Fibroblast of skin of scalp (primary cell): ENCODE measurements around the gene PPP4R3B.
"Not testable (repeated sequence)": the region's sequence is repeated elsewhere in the genome, so short reads cannot be mapped to it uniquely, and the experiment has no call there.

ENCODE experiments used
- DNase-seq: peaks from one replicate; pipeline ENCODE4 v3.0.0-alpha.2; 2013

Gene PPP4R3B

DNA sequence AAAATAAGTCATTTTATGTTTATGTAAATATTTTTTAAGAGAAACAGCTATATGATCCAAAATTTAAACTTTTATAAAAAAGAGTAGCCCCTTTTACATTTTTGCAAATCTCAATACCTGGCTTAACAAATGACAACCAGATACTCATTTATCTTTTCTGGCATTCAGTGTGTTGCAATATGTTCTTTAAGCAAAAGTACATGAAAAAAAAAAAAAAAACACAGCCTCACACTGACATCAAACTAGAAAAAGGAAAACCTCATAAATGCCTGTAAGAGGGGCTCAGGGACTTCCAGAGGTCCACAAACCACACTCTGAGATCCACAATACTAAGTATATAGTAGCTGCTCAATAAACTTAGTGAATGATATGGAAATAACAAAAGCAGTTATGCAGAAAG is 21.9 kb downstream of the PPP4R3B start:
- no peak for DNase-seq

DNA sequence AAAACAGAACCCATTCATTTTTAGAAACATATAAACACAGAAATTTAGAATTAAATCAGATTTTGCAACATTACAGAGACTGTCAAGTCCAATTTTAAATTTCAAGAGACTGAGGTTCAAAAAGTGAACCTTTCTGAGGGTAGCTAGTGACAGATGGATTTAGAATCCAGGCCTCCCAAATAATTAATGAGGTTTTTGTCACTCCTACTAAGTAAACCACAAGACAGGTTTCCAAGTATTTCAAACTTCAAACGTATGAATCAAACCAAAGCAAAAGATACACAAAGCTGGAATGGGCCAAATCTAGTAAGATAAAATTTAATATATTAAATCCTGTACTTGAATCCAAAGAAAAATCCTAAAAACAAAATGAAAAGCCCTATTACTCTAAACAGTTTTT is 25.3 kb downstream of the PPP4R3B start:
- no peak for DNase-seq

DNA sequence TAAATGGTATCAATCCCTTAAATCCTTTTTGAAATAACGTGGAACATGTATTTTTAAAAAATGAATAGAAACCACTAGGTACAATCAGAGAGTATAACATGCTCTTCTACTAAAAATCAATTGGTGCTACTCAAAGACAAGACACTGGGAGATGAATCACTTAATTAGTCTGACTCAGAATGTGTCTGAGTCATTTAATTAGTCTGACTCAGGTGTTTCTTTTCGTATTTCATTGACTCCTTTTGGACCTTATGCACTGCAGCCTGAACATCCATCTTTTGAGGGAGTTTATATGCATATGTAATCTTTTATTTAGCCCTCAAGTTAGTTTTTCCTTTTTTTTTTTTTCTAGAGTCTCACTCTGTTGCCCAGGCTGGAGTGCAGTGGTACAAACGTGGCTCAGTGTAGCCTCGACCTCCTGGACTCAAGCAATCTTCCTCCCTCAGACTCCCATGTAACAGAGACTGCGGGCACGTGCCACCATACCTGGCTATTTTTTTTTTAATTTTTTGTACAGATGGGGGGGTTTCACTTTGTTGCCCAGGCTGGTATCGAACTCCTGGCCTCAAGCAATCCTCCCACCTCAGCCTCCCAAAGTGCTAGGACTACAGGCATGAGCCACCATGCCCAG is 26.5 kb downstream of the PPP4R3B start:
- peak; percentile 47 for DNase-seq

DNA sequence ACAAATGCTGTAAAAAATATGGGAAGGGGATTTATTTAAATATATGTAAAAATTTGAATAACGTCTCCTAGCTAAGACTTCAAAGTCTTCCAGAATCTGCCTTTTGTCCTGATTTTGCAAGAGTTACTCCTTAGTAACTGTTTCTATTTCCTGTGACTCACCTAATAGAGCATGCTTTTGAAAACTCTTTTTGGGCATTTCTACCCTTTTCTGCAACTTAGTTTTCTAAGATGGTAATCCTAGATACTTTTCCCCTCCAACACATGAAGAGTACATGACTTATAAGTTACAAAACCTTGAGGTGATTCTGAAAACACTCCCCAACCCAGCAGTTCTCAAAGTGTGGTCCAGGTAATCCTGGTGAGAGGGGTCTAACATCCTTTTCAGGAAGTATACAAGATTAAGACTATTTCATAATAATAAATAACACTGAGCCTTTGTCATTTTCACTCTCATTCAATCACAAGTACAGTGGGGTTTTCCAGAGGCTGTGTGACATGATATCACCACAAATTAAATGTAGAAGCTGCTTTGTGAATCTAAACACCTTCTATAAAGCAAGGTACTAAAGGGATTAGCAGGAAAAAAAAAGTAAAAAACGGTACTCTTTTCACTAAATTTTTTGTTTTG is 31.9 kb downstream of the PPP4R3B start:
- DNase-seq: peak; percentile 18

DNA sequence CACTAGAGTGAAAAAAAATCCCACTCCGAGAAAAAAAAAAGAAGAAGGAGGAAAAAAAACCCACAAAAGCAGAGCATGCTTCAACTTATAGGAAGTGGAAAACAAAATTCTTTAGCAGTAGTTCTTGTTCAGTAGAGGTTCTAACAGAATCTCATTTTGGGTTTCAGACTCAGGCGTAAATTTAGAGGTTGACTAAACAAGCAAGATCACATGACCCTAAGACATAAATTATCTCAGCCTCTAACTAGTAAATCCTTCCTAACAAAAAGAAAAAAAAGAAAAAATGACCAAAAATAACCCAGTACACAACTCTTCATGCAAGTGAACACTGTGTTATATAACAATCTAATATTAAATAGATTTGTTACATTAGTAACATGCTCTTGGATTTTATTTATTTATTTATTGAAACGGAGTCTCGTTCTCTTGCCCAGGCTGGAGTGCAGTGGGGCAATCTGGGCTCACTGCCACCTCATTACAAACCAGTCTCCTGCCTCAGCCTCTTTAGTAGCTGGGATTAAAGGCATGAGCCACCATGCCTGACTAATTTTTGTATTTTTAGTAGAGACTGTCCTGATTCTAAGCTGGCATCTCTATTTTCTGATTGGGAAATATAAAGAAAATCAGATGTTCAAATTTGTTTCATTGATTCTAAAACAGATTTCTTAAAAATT is 35.4 kb downstream of the PPP4R3B start:
- no peak for DNase-seq

DNA sequence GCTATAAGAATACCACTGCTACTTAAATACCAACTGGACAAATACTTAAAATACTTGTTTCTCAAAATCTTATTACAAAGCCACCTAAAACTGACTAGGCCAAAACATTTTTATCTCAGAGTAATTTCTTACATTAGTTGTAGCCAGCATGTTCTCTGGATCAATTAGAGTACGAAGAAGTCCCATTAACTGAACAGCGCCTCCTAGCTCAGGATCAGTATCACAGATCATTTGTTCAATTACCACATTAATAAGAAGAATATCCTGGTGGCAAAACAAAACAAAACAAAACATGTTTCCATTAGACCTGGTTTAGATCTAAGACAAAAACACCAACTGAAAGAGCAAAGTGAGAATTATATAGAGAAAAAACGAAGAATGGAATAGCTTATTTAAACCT is 36.0 kb downstream of the PPP4R3B start:
- DNase-seq: peak; percentile 8

DNA sequence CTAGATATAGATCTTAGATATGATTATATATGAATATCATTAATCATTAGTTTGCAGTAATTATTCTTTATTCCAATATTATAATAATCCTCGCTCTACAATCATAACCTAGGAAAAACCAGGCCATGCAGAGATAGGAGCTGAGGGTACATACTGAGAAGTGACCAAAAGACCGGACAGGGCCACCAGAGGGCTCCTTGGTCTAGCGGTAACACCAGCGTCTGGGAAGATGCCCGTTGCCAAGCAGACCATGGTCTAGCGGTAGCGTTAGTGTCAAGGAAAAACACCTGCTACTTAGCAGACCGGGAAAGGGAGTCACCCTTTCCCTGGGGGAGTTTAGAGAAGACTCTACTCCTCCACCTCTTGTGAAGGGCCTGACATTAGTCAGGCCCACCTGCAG is 48.4 kb downstream of the PPP4R3B start:
- not testable (repeated sequence) for DNase-seq

DNA sequence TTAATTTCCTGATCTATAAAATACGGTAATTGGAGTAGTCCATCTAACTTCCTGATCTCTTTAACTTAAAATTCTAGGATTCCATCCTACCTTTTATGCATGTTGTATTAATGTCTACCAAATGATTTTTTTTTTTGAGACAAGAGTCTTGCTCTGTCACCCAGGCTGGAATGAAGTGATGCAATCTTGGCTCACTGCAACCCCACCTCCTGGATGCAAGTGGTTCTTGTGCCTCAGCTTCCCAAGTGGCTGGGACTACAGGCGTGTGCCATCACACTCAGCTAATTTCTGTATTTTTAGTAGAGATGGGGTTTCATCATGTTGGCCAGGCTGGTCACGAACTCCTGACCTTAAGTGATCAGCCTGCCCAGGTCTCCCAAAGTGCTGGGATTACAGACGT is 50.1 kb downstream of the PPP4R3B start:
- DNase-seq: peak; percentile 11

DNA sequence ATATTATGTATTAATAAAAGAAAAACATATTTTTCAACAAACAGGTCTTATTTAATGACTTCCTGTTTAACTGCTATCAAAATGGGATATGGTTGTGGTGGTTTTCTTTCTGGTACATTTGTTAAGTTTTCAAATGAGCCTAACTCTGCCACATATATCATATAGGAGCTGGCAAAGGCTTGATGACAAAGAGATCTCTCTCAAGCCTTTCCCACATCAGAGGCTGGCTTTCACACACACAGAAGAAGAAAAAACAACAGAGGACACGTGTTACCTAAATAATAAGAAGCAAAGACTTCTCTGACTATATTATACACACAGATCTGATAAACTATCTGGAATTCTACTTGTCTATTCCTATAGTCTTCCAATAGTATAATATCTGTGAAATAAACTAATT is 51.8 kb downstream of the PPP4R3B start:
- no peak for DNase-seq

DNA sequence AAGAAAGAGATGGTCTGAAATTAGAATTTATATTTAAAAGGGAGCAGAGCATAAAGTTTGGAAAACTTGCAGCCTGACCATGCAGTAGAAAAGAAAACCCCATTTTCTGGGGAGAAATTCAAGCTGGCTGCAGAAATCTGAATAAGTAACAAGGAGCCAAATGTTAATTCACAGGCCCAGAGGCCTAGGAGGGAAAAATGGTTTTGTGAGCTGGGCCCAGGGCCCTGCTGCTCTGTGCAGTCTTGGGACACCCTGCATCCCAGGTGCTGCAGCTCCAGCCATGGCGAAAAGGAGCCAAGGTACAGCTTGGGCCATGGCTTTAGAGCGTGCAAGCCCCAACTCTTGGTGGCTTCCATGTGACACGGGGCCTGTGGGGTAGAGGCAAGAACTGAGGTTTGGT is 56.6 kb downstream of the PPP4R3B start:
- DNase-seq: no peak

DNA sequence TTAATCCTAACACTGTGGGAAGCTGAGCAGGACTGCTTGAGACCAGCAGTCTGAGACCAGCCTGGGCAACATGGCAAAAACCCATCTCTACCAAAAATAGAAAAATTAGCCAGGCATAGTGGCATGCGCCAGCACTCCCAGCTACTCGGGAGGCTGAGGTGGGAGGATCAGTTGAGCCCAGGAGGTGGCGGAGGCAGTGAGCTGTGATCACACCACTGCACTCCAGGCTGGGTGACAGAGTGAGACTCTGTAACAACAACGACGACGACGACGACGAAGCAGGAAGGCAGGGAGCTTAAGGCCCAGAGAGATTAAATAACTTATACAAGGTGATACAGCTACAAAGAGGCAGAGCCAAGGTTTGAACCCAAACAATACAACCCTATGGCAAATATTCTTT is 60.6 kb downstream of the PPP4R3B start:
- DNase-seq: no peak

DNA sequence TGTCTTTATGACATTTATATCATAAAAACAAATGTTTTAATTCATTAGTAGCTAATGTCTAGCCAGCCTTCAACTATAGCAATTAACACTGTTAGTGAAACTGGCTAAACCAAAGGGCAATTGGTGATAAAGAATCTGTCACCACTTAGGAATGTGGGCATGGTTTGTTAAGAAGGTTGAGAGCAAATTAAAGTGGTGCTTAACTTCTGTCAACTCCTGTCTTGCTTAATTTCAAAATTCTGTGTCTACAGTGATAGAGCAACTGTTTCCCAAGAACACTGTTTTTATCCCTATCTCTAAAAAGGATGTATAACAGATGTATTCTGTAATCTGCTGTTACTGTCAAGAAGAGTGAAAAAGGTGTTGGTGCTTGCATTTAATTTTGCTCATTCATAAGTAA is 61.4 kb downstream of the PPP4R3B start:
- peak; percentile 11 for DNase-seq

DNA sequence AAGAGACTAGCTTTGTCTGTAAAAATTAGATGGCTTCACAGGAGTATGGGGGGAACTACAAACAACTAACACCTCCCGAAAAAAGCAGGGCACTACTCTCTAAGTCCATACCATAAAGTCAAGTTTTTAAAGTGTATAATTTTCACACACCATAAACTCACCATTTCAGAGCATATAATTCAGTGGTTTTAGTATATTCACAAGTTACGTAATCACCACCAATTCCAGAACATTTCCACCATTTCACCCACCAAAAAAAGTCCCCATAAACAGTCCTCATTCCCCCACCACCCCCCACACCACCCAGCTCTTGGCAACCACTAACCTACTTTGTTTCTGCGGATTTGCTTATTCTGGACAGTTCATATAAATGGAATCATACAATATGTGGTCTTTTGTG is 64.1 kb downstream of the PPP4R3B start:
- no peak for DNase-seq

DNA sequence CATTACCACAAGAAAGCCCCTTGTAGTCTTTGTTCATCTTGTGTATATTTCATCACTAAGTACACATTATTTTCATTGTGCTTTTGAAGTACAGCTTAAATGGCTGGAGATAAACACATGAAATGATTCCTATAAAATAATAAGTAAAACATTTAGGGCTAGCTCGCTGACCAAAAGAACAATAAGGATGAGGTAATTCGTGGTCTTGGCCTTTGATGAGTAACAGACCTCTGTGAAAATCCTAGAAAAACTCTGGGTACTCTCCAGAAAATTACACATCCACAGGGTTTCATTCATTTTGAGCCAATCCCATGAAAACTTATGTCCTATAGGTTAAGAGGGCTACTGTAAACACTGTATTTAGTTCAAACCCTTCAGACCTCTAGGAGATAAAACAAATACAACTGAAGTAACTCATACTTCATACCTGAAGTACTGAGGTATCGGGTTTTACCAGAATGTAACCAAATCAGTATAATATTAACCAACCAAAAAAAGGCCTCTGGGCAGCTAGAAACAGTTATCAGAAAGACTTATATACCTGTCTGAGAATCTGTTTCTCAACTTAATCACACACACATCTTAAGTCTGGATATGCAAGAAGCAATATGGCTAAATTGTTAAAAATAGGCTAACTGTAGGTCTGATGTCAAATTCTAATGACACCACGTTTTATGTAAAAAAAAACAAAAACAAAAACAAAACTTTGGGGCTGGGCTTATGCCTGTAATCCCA is 66.9 kb downstream of the PPP4R3B start:
- DNase-seq: peak; percentile 60

DNA sequence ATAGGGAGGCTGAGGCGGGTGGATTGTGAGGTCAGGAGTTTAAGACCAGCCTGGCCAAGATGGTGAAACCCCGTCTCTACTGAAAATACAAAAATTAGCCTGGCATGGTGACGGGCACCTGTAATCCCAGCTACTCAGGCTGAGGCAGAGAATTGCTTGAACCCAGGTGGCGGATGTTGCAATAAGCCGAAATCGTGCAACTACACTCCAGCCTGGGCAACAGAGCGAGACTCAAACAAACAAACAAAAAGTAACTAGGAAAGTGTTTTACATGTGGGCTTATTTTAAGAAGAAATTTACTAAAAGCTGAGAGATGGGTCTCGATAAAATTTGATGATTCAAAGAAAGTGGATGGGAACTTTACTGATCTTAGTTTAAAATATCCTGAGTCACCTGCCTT is 69.7 kb downstream of the PPP4R3B start:
- DNase-seq: not testable (repeated sequence)

DNA sequence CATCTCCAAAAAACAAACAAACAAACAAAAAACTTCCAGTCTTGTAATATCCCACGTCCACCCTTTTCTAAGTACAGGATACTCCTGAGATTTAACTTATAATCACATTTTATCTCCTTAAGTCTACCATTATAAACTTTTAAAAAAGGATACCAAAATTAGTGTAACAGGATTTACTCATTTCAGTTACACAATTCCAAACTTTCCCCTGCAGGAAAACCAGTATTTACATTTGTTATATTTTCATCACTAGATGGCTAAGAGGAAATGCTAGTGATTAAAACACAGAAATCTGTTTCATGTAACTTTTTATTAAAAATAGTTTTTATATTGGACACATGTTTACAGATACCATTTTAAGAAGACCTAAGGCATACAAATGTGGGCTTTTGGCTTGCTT is 70.4 kb downstream of the PPP4R3B start:
- DNase-seq: no peak

DNA sequence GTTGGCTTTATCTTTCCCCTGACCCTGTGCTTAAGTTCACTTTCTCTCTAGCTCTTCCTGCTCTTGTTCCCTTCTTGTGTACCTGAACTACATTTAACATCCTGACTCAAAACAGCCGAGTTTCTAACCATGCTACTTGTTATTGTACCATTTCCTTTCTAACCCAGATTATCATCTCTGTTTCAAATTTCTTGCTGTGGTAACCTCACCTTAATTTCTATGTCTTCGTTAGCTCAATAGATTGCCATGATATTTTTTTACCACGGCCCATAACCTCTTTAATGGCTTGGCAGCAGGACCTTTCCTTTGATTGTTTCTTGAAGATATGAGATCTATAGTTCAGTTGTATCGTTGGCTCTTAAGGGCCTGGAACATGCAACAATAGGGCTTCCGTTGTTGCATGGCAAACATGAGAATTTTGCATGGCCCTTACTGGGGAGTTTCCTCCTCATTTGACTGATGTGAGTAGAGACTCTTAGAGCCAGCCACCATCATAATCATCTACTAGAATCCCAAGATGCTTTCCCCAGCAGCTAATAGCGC is 86.8 kb downstream of the PPP4R3B start:
- DNase-seq: no peak

DNA sequence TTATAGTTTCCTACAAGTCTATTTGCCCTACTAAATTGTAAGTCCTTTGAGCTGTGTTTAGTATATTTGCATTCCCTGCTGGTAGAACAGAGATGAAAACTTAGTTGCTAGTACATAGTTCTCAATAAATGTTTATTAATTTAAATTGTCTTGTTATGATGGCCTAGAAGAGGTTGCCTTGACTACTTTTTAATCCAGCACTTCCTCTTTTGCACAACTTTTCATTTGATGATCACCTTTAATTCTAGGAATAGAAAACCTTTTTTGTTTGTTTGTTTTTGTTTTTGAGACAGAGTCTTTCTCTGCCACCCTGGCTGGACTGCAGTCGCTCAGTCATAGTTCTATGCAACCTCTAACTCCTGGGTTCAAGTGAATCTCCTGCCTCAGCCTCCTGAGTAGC is 91.2 kb downstream of the PPP4R3B start:
- no peak for DNase-seq

DNA sequence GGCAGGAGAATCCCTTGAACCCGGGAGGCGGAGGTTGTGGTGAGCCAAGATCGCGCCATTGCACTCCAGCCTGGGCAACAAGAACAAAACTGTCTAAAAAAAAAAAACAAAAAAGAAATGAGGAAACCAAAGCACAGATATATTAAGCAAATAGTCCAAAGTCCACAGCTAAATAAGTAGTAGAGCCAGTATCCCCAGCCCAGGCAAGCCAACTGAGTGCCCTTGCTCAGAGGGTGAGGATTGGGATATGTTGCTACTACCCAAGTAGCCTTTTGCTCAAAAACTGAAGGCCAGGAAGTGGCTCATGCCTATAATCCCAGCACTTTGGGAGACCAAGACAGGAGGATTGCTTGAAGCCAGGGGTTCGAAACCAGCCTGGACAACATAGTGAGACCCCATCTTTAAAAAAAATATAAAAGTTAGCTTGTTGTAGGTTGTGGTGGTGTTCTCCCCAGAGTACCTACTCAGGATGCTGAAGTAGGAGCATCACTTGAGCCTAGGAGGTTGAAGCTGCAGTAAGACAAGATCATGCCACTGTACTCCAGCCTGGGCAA is 92.5 kb downstream of the PPP4R3B start:
- DNase-seq: no peak

DNA sequence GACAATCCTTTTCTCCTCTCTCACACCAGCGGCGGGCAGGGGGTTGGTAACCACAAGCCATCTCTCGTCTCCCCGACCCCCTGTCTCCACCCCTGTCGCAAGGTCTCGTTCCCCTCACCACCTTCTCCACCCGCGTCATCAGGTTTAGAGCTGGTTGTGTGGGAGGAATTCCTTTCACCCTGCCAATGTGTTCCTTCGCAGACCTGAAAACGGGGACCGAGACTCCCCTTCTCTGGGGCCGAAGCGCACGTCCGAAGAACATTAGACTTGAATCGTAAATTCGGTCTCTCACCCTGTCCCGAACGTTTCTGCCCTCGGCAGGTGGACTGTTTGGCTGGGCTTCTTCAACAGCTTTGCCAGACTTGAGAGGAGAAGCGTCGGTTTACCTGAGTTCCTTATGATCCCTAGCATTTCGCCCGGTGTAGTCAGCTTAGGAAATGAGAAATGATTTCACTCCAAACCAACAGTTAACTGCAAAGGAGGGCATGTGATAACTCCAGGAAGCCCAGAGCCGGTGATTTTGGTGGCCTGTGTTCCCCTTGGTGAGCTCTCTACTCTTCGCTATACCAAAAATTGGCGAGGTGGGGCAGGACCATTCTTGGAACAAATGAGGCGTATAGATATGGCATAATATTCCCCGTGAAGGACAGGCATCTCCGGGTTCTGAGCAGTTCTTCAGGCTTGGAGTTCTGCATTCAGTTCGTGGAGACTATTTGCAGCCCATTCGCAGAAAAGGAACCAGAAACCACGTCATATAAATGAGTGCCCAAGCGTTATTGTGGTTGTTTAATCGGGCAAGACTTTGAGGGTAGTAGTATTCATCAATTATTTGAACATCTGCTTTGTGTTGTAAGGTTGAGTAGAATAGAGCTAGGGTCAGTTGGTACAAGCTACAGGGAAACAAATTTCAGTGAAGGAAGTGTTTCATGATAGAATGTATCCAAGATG is 97.2 kb downstream of the PPP4R3B start:
- peak; percentile 2 for DNase-seq

DNA sequence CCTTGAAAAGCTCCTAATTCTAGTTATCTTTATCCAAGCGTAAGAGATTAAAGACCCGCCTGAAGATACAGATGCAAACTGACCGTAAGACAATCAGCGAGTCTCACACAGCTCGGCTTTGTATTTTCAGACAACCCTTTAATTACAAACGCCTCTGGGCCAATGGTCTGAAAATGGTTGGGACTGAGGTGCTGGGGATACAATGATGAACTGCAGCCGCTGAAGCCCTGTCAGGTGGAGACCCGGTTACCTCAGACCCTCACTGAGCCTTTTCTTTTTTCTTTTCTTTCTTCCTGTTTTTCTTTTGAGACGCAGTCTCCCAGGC is 98.6 kb downstream of the PPP4R3B start:
- no peak for DNase-seq
